Panc1 (cell line): ENCODE measurements around the gene JPH3. TPM values are rescaled to one million over a fixed set of nuclear protein-coding genes. Genes with fewer than 3 reads are reported as not detected.

ENCODE experiments used
- ATAC-seq: fragments of 200-7000 bp; cut with Tn5 transposase; 2 replicates; pipeline ENCODE4 v1.9.1; 2020; ENCODE audit warnings: mild to moderate bottlenecking, moderate library complexity
- BruUV-seq: library from RNA; stranded (reverse); fragments of 400-500 nt; replicated peaks from 2 replicates; lab custom pipeline; 2021; lab: Mats Ljungman, UMichigan
- CTCF ChIA-PET: fragments of 300-600 bp; sonication (Branson Sonifier 250); formaldehyde crosslinking; loops from one replicate; lab custom pipeline; 2022; ENCODE audit warnings: antibody characterized with exemption; lab: Charles Lee
- POLR2A ChIA-PET: fragments of 300-600 bp; sonication (Branson Sonifier 250); formaldehyde crosslinking; loops from one replicate; lab custom pipeline; 2022; ENCODE audit warnings: antibody characterized with exemption; lab: Charles Lee
- DNase-seq: peaks from one replicate; pipeline ENCODE4 v3.0.0-alpha.2; 2010; ENCODE audit warnings: low read depth, low spot score
- H3K27ac ChIP-seq: 2 replicates; pipeline ENCODE4 v1.5.1; 2011; ENCODE audit warnings: mild to moderate bottlenecking, low read length, inconsistent platforms
- H3K27me3 ChIP-seq: fragments of 200-500 bp; sonication (Bioruptor generic); 2 replicates; pipeline ENCODE4 v1.6.0; 2014; ENCODE audit warnings: low read length, inconsistent platforms; ENCODE audit not compliant: control insufficient read depth, insufficient read depth
- H3K36me3 ChIP-seq: fragments of 200-500 bp; sonication (Bioruptor generic); 2 replicates; pipeline ENCODE4 v1.5.1; 2014; ENCODE audit warnings: inconsistent platforms, mild to moderate bottlenecking, low read length, moderate library complexity; ENCODE audit not compliant: control insufficient read depth, insufficient read depth
- H3K4me1 ChIP-seq: 2 replicates; pipeline ENCODE4 v1.5.1; 2011; ENCODE audit warnings: inconsistent platforms, mild to moderate bottlenecking, low read length, moderate library complexity; ENCODE audit not compliant: control insufficient read depth, insufficient read depth
- H3K4me3 ChIP-seq, 2 experiments: 2 replicates each; pipeline ENCODE4 v1.5.1; 2011 to 2012; ENCODE audit warnings: low read depth in 2 of 2, low read length in 2 of 2, mild to moderate bottlenecking in 2 of 2, inconsistent platforms in 1 of 2, moderate library complexity in 1 of 2
- H3K9me3 ChIP-seq: fragments of 200-500 bp; sonication (Bioruptor generic); 2 replicates; pipeline ENCODE4 v1.5.1; 2014; ENCODE audit warnings: low read depth, mild to moderate bottlenecking, inconsistent platforms, low read length, moderate library complexity; ENCODE audit not compliant: control insufficient read depth, insufficient read depth
- POLR2AphosphoS5 ChIP-seq: IDR thresholded peaks from 2 replicates; pipeline ENCODE4 v1.6.1; 2012; ENCODE audit warnings: mild to moderate bottlenecking, low read depth, low read length, moderate library complexity
- SIN3A ChIP-seq: IDR thresholded peaks from 2 replicates; pipeline ENCODE4 v1.6.1; 2012; ENCODE audit warnings: low read depth, mild to moderate bottlenecking, low read length, moderate library complexity, borderline replicate concordance; ENCODE audit not compliant: insufficient read depth
- TCF7L2 ChIP-seq: IDR thresholded peaks from 2 replicates; pipeline ENCODE4 v1.6.1; 2011; ENCODE audit warnings: mild to moderate bottlenecking, low read depth, low read length, inconsistent platforms
- in situ Hi-C: cut with HindIII; loops from 2 replicates; pipeline ENCODE4 v1.10.0; 2016; ENCODE audit warnings: low sequenced_read_pairs, low pct_unique_long_range_greater_than_20kb
- intact Hi-C: fragments of 100-400 bp; cut with micrococcal nuclease; formaldehyde crosslinking; loops from one replicate; pipeline ENCODE4 v1.10.0; 2022; ENCODE audit not compliant: unreplicated experiment
- total RNA-seq: library from RNA; stranded (reverse); gene quantifications from one replicate; pipeline ENCODE4 v1.2.1, GENCODE V29; 2021; ENCODE audit not compliant: unreplicated experiment
- TF ChIP-seq, protein P1 (sequence below), 2 experiments: IDR thresholded peaks; 2 replicates each; pipeline ENCODE4 v1.6.1; 2011 to 2012; ENCODE audit warnings: low read depth in 2 of 2, control low read depth in 1 of 2, low read length in 1 of 2, mild to moderate bottlenecking in 1 of 2, moderate library complexity in 1 of 2; ENCODE audit not compliant: insufficient read depth in 1 of 2
- TF ChIP-seq, protein P2 (sequence below): fragments of 450-650 bp; IDR thresholded peaks from 2 replicates; pipeline ENCODE4 v1.5.1; 2017; ENCODE audit warnings: mild to moderate bottlenecking

The JPH3 gene
- total RNA-seq, 1 experiment from 2014 or later, result 1.2 TPM

DNA sequence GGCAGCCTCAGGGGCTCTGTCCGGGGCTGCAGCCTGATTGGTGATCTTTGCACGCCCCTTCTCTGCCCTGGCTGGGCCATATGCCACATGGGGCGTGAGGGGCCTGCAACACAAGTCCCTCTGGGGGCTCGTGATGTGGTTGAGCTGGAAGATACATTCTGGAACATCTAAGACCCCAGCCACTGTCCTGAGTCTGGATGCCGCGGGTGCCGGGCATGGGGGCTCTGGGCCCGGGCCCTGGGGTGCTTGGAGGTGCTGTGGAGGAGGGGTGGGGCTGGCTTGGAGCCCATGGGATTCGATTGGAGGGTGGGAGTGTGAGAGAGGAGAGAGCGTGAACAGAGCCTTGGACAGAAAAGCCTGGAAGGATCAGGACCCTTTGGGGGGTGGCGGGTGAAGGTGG is 39.4 kb downstream of the JPH3 start:
- Histone ChIP-seq H3K9me3 (no peaks in the 10 kb centered on the region), H3K4me3 (no peak overlapping the region), H3K27ac (no peak overlapping the region), H3K36me3 (no peaks in the 10 kb centered on the region), H3K27me3 (no peaks in the 10 kb centered on the region), H3K4me1 (peaks cover under 1% of the 10 kb centered on the region; the same call in 1 of the 2 replicates)
- no TSS peak for BruUV-seq
- CTCF ChIA-PET, result no interaction called here
- TF ChIP-seq TCF7L2, result no peak
- no peak for TF ChIP-seq POLR2AphosphoS5
- TF ChIP-seq, protein P1, sequence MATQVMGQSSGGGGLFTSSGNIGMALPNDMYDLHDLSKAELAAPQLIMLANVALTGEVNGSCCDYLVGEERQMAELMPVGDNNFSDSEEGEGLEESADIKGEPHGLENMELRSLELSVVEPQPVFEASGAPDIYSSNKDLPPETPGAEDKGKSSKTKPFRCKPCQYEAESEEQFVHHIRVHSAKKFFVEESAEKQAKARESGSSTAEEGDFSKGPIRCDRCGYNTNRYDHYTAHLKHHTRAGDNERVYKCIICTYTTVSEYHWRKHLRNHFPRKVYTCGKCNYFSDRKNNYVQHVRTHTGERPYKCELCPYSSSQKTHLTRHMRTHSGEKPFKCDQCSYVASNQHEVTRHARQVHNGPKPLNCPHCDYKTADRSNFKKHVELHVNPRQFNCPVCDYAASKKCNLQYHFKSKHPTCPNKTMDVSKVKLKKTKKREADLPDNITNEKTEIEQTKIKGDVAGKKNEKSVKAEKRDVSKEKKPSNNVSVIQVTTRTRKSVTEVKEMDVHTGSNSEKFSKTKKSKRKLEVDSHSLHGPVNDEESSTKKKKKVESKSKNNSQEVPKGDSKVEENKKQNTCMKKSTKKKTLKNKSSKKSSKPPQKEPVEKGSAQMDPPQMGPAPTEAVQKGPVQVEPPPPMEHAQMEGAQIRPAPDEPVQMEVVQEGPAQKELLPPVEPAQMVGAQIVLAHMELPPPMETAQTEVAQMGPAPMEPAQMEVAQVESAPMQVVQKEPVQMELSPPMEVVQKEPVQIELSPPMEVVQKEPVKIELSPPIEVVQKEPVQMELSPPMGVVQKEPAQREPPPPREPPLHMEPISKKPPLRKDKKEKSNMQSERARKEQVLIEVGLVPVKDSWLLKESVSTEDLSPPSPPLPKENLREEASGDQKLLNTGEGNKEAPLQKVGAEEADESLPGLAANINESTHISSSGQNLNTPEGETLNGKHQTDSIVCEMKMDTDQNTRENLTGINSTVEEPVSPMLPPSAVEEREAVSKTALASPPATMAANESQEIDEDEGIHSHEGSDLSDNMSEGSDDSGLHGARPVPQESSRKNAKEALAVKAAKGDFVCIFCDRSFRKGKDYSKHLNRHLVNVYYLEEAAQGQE (IDR thresholded peaks at IDR 0.05; ENCODE audit: insufficient read depth in 1 of 2, low read depth in 2 of 2, low read length in 1 of 2), result no peak
- no peak for TF ChIP-seq SIN3A
- TF ChIP-seq, protein P2, sequence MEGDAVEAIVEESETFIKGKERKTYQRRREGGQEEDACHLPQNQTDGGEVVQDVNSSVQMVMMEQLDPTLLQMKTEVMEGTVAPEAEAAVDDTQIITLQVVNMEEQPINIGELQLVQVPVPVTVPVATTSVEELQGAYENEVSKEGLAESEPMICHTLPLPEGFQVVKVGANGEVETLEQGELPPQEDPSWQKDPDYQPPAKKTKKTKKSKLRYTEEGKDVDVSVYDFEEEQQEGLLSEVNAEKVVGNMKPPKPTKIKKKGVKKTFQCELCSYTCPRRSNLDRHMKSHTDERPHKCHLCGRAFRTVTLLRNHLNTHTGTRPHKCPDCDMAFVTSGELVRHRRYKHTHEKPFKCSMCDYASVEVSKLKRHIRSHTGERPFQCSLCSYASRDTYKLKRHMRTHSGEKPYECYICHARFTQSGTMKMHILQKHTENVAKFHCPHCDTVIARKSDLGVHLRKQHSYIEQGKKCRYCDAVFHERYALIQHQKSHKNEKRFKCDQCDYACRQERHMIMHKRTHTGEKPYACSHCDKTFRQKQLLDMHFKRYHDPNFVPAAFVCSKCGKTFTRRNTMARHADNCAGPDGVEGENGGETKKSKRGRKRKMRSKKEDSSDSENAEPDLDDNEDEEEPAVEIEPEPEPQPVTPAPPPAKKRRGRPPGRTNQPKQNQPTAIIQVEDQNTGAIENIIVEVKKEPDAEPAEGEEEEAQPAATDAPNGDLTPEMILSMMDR, result no peak
- POLR2A ChIA-PET, result no interaction called here
- in situ Hi-C loops (no loop called here), intact Hi-C loops (no loop called here)
- DNase-seq (no peak), ATAC-seq (no peak)

DNA sequence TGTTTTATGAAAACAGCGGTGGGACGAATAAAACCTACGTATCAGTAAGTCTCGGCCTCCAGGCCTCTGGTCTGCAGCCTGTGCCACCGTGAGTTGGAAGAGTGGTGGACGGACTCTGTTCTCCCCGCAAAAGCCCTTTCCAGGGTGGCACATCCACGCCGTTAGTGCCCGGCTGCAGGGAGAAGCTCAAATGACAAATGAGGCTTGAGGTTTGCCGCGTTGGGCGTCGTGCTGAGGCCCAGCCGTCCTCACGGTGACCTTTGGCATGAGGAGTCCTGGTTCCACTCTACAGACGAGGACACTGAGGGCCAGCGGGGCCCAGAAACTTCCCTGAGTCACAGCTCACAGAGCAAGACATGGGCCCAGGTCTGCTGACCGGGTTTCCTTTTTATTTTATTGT is 40.2 kb downstream of the JPH3 start:
- Histone ChIP-seq H3K27me3 (no peaks in the 10 kb centered on the region), H3K27ac (no peak overlapping the region), H3K4me3 (no peak overlapping the region), H3K36me3 (no peaks in the 10 kb centered on the region), H3K9me3 (no peaks in the 10 kb centered on the region), H3K4me1 (no peaks in the 10 kb centered on the region)
- intact Hi-C loops (no loop called here), in situ Hi-C loops (no loop called here)
- no peak for DNase-seq
- no peak for ATAC-seq
- ChIA-PET POLR2A (no interaction called here), CTCF (no interaction called here)
- BruUV-seq, result no TSS peak
- TF ChIP-seq, protein P1 (IDR thresholded peaks at IDR 0.05; ENCODE audit: insufficient read depth in 1 of 2, low read depth in 2 of 2, low read length in 1 of 2), result no peak
- no peak for TF ChIP-seq SIN3A
- no peak for TF ChIP-seq TCF7L2
- TF ChIP-seq, protein P2, result no peak
- TF ChIP-seq POLR2AphosphoS5, result no peak
